HEK293 (cell line): ENCODE results near the gene GAK.
A peak's percentile ranks its signal among the peaks of the same experiment; 100 is the strongest.

Source experiments
- CTCF ChIA-PET: fragments of 350-600 bp; formaldehyde crosslinking; extraction: SDS; loops from one replicate; lab custom pipeline; 2021; ENCODE audit warnings: antibody characterized with exemption; lab: Yijun Ruan, JAX
- POLR2A ChIA-PET: fragments of 300-600 bp; formaldehyde crosslinking; extraction: SDS; loops from one replicate; lab custom pipeline; 2020; ENCODE audit warnings: antibody characterized with exemption, inconsistent platforms; lab: Yijun Ruan, JAX
- H3K27ac ChIP-seq: fragments of 200-500 bp; sonication (Bioruptor generic); 2 replicates; pipeline ENCODE4 v1.5.1; 2014; ENCODE audit warnings: low read depth, low read length, control low read depth, inconsistent platforms; ENCODE audit errors: extremely low read depth
- H3K36me3 ChIP-seq, 2 experiments: fragments of 200-500 bp in 1 of 2; sonication (Bioruptor generic) in 1 of 2; 1 replicate in 1 of 2; 2 replicates in 1 of 2; pipeline ENCODE4 v1.5.1; 2014 to 2017; ENCODE audit warnings: inconsistent platforms in 2 of 2, low read length in 2 of 2; ENCODE audit not compliant: control insufficient read depth in 2 of 2, insufficient read depth in 1 of 2
- H3K4me1 ChIP-seq: fragments of 200-500 bp; sonication (Bioruptor generic); 2 replicates; pipeline ENCODE4 v1.5.1; 2014; ENCODE audit warnings: mild to moderate bottlenecking, low read length, inconsistent platforms; ENCODE audit not compliant: control insufficient read depth, insufficient read depth
- H3K4me3 ChIP-seq: 2 replicates; pipeline ENCODE4 v1.5.1; 2011; ENCODE audit warnings: low read depth, mild to moderate bottlenecking, control low read depth, low read length, moderate library complexity
- H3K9me3 ChIP-seq: fragments of 200-500 bp; sonication (Bioruptor generic); 2 replicates; pipeline ENCODE4 v1.5.1; 2014; ENCODE audit warnings: low read depth, low read length, inconsistent platforms; ENCODE audit not compliant: control insufficient read depth, insufficient read depth
- GFI1B ChIP-seq: fragments of 450-650 bp; formaldehyde crosslinking; IDR thresholded peaks from 2 replicates; pipeline ENCODE4 v1.5.1; 2016; ENCODE audit warnings: missing biosample characterization, missing genetic modification characterization
- KLF1 ChIP-seq: fragments of 450-650 bp; formaldehyde crosslinking; IDR thresholded peaks from 2 replicates; pipeline ENCODE4 v1.5.1; 2016; ENCODE audit warnings: missing biosample characterization, missing genetic modification characterization
- KLF10 ChIP-seq: fragments of 450-650 bp; IDR thresholded peaks from 2 replicates; pipeline ENCODE4 v1.5.1; 2018; ENCODE audit warnings: missing biosample characterization, mild to moderate bottlenecking, missing genetic modification characterization
- MYNN ChIP-seq: fragments of 450-650 bp; formaldehyde crosslinking; IDR thresholded peaks from 2 replicates; pipeline ENCODE4 v1.5.1; 2016; ENCODE audit warnings: missing biosample characterization, missing genetic modification characterization, borderline replicate concordance
- YY2 ChIP-seq: fragments of 450-650 bp; formaldehyde crosslinking; IDR thresholded peaks from 2 replicates; pipeline ENCODE4 v1.5.1; 2016; ENCODE audit warnings: missing biosample characterization, missing genetic modification characterization
- ZEB2 ChIP-seq: fragments of 450-650 bp; formaldehyde crosslinking; IDR thresholded peaks from 2 replicates; pipeline ENCODE4 v1.5.1; 2016; ENCODE audit warnings: missing biosample characterization, missing genetic modification characterization
- ZFHX2 ChIP-seq: fragments of 450-650 bp; formaldehyde crosslinking; conservative IDR thresholded peaks from 2 replicates; pipeline ENCODE4 v1.5.1; 2016; ENCODE audit warnings: missing biosample characterization, missing genetic modification characterization
- ZNF335 ChIP-seq: fragments of 450-650 bp; formaldehyde crosslinking; conservative IDR thresholded peaks from 2 replicates; pipeline ENCODE4 v1.5.1; 2016; ENCODE audit warnings: missing biosample characterization, missing genetic modification characterization
- ZNF571 ChIP-seq: fragments of 450-650 bp; formaldehyde crosslinking; IDR thresholded peaks from 2 replicates; pipeline ENCODE4 v1.5.0; 2017; ENCODE audit warnings: missing biosample characterization, missing genetic modification characterization
- ZNF624 ChIP-seq: fragments of 450-650 bp; formaldehyde crosslinking; IDR thresholded peaks from 2 replicates; pipeline ENCODE4 v1.5.1; 2017; ENCODE audit warnings: missing biosample characterization, missing genetic modification characterization
- ZNF701 ChIP-seq: fragments of 450-650 bp; formaldehyde crosslinking; IDR thresholded peaks from 2 replicates; pipeline ENCODE4 v1.5.1; 2016; ENCODE audit warnings: missing biosample characterization, missing genetic modification characterization
- TF ChIP-seq, protein P1 (sequence below): fragments of 450-650 bp; formaldehyde crosslinking; IDR thresholded peaks from 2 replicates; pipeline ENCODE4 v1.5.1; 2016; ENCODE audit warnings: missing biosample characterization, missing genetic modification characterization
- TF ChIP-seq, protein P2 (sequence below): fragments of 450-650 bp; formaldehyde crosslinking; IDR thresholded peaks from 2 replicates; pipeline ENCODE4 v1.5.1; 2016; ENCODE audit warnings: missing biosample characterization, missing genetic modification characterization
- TF ChIP-seq, protein P3 (sequence below): fragments of 450-650 bp; formaldehyde crosslinking; IDR thresholded peaks from 2 replicates; pipeline ENCODE4 v1.5.1; 2016; ENCODE audit warnings: missing biosample characterization, missing genetic modification characterization

The GAK gene

DNA sequence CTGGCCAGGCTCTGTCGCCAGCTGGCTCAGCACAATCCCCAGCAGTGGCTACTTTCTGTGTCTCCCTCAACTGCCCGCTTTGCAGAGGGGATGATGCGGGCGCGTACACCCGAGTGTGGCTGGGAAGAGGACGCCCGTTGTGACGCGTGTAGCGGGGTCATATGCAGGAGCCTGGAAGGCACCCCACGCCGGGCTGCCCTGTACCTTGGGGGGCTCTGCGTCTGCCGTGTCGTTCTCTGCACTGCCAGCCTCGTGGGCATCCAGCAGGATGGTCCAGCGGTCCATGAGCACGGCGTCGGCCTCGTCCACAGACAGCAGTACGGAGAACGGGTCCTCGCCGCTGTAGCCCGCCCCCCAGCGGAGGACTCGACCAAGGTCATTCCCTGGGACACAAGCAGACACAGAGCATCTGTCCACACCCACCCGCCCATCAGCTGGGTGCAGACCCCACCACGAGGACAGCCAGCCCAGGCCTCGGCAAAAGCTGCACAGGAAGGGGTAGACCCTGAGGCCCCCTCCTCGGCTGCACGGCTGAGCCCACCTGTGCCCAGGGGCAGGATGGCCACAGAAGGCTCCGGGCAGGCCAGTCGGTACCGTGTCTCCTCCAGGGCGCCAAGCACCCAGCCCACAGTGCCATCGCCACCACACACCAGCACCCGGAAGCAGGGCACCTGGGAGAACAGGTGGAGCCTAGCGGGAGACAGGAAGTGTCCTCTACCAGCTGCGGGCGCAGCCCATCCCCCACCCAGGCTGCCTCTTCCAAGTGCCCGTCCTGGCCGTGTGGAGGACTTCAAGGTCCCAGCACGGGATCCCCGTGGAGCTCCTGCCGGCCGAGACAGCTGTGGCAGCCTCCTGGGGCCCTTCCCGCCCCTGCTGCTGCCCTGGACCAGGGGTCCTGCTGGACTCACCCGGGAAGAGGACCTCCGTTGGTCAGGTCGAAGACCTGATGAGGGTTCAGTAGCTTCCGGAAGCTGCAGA, 30.4 kb upstream of the GAK start:
- no peaks in the 10 kb centered on the region for H3K9me3 ChIP-seq
- CTCF ChIA-PET: no interaction called here
- no peak overlapping the region for H3K4me3 ChIP-seq
- POLR2A ChIA-PET: interaction anchor here (0.6 to 2.0 kb wide), 2 partner anchors 14 to 566 kb away, joined by 3 to 4 read pairs; no protein-coding TSS in a partner anchor
- H3K36me3 ChIP-seq: peaks cover 0 to 81% of the 10 kb centered on the region in 2 experiments; a peak in 1 of 3 replicates
- no peak overlapping the region for H3K27ac ChIP-seq
- H3K4me1 ChIP-seq: no peaks in the 10 kb centered on the region
- TF ChIP-seq ZNF701: no peak
- TF ChIP-seq, protein P1, sequence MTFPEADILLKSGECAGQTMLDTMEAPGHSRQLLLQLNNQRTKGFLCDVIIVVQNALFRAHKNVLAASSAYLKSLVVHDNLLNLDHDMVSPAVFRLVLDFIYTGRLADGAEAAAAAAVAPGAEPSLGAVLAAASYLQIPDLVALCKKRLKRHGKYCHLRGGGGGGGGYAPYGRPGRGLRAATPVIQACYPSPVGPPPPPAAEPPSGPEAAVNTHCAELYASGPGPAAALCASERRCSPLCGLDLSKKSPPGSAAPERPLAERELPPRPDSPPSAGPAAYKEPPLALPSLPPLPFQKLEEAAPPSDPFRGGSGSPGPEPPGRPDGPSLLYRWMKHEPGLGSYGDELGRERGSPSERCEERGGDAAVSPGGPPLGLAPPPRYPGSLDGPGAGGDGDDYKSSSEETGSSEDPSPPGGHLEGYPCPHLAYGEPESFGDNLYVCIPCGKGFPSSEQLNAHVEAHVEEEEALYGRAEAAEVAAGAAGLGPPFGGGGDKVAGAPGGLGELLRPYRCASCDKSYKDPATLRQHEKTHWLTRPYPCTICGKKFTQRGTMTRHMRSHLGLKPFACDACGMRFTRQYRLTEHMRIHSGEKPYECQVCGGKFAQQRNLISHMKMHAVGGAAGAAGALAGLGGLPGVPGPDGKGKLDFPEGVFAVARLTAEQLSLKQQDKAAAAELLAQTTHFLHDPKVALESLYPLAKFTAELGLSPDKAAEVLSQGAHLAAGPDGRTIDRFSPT (tag by site-specific recombination): peak; percentile 35; the same call in 1 of the 2 replicates

DNA sequence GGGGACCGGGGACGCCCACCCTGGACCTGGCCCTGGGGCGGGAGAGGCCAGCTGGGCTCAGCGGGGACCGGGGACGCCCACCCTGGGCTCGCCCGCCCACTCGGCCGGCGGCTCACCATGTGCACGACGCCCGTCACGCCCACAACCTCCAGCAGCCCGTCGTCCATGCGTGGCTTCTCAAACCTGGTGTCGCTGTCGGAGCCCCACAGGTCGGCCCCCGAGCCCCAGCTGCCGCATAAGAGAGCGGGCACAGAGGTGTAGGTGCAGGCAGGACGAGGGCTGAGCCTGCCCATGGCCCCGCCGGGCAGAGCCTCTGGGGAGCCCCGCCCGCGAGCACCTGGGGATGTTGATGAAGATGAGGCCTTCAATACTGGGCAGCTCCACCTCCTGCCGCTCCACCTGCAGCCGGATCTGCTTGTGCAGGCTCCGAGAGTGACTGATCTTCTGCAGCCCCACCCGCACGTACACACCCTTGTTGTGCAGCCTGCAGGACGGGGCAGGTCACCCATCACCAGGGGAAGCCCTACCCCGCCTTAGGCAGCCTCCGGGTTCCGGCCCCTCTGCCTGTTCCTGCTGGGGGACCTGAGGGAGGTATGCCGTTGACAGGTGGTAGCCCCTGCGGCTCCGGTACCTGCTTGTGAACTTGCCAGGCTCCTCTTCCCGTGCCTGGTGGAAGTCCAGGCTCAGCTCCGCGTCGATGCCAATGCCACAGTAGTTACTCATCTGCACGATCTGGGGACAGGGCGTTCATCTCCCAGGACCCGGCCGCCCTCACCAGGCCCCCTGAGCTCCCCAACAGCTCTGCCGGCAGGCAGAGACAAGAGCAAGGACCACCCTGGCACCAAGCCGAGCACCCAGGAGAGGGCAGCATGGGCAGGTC, 29.5 kb upstream of the GAK start:
- H3K36me3 ChIP-seq: peaks cover 0 to 78% of the 10 kb centered on the region in 2 experiments; a peak in 1 of 3 replicates
- H3K9me3 ChIP-seq: no peaks in the 10 kb centered on the region
- POLR2A ChIA-PET: interaction anchor here (2.0 kb wide), 1 partner anchor 13 kb away, joined by 4 read pairs; no protein-coding TSS in a partner anchor
- no peak overlapping the region for H3K4me3 ChIP-seq
- CTCF ChIA-PET: no interaction called here
- no peaks in the 10 kb centered on the region for H3K4me1 ChIP-seq
- no peak overlapping the region for H3K27ac ChIP-seq
- 0 out of 2 replicates have a peak, but pooled peaks have one; percentile 6 for TF ChIP-seq ZFHX2 (tag by site-specific recombination)
- TF ChIP-seq ZEB2 (tag by site-specific recombination): no peak
- peak; percentile 82 for TF ChIP-seq KLF1 (tag by site-specific recombination)
- TF ChIP-seq ZNF335 (tag by site-specific recombination): no peak
- TF ChIP-seq, all 188 proteins: peak for 2

DNA sequence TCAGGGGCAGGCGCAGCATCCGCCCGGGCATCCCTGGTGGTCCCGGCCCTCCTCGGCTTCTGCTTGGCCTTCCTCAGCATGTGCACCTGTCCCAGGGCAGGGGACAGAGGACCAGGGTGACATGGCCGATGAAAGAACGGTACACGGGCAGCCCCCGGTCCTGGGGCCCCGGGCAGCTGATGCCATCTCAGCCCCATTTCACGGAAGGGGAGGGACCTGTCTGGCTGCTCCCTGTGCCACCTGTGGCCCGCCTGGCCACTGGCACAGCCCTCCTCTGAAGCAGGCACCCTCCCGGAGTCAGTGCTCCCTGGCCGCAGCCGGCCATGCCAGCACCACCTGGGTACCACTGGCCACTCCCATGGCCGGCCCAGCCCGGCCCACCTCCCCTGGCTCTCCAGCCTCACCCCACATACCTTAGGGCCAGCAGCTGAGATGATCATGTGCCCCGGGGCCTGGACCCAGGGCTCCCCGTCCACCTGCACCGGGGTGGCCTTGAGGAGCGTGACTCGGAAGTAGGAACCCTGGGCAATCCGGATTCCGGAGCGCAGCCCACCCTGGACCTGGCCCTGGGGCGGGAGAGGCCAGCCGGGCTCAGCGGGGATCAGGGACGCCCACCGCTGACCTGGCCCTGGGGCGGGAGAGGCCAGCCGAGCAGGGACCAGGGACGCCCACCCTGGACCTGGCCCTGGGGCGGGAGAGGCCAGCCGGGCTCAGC, 28.7 kb upstream of the GAK start:
- CTCF ChIA-PET: no interaction called here
- H3K36me3 ChIP-seq: peaks cover 0 to 70% of the 10 kb centered on the region in 2 experiments; a peak in 1 of 3 replicates

DNA sequence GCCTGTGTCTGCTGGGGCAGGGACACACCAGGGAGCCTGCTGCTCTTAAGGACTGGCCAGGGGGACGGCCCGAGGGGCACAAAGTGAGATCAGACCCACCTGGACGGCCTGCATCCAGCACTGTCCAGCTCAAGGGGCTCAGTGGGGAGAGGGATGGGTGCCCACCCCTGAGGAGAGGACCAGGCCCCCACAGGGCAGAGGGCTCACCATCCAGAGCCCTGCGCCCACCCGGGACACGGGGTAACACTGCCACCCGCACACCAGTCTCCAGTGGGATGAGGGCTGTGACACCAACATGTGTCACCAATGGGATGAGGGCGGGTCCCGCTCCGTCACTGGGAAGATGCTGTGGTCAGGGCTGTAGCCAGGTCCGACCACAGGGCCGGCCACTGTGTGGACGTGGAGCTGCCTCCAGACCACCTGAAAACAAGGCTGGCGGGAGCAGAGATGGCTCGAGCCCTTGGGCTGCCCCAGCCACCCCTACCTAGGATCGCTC, 28.1 kb upstream of the GAK start:
- CTCF ChIA-PET: no interaction called here
- Histone ChIP-seq H3K9me3 (no peaks in the 10 kb centered on the region), H3K27ac (no peak overlapping the region), H3K4me1 (no peaks in the 10 kb centered on the region), H3K4me3 (no peak overlapping the region), H3K36me3 (peaks cover 0 to 68% of the 10 kb centered on the region in 2 experiments; a peak in 1 of 3 replicates)
- POLR2A ChIA-PET: no interaction called here
- TF ChIP-seq YY2 (tag by site-specific recombination): no peak
- TF ChIP-seq MYNN: no peak
- no peak for TF ChIP-seq GFI1B (tag by site-specific recombination)
- TF ChIP-seq KLF10 (tag by site-specific recombination): no peak
- TF ChIP-seq ZNF624: no peak
- TF ChIP-seq, protein P2, sequence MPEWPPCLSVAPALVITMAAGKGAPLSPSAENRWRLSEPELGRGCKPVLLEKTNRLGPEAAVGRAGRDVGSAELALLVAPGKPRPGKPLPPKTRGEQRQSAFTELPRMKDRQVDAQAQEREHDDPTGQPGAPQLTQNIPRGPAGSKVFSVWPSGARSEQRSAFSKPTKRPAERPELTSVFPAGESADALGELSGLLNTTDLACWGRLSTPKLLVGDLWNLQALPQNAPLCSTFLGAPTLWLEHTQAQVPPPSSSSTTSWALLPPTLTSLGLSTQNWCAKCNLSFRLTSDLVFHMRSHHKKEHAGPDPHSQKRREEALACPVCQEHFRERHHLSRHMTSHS (tag by site-specific recombination): no peak
- TF ChIP-seq, protein P3, sequence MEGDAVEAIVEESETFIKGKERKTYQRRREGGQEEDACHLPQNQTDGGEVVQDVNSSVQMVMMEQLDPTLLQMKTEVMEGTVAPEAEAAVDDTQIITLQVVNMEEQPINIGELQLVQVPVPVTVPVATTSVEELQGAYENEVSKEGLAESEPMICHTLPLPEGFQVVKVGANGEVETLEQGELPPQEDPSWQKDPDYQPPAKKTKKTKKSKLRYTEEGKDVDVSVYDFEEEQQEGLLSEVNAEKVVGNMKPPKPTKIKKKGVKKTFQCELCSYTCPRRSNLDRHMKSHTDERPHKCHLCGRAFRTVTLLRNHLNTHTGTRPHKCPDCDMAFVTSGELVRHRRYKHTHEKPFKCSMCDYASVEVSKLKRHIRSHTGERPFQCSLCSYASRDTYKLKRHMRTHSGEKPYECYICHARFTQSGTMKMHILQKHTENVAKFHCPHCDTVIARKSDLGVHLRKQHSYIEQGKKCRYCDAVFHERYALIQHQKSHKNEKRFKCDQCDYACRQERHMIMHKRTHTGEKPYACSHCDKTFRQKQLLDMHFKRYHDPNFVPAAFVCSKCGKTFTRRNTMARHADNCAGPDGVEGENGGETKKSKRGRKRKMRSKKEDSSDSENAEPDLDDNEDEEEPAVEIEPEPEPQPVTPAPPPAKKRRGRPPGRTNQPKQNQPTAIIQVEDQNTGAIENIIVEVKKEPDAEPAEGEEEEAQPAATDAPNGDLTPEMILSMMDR (tag by site-specific recombination): no peak

More for the DNA sequence above, 28.7 kb upstream of the GAK start:
- no peak overlapping the region for H3K27ac ChIP-seq
- H3K9me3 ChIP-seq: no peaks in the 10 kb centered on the region
- no peak overlapping the region for H3K4me3 ChIP-seq
- no peak for TF ChIP-seq ZNF571 (tag by site-specific recombination)
- no peaks in the 10 kb centered on the region for H3K4me1 ChIP-seq
- POLR2A ChIA-PET: no interaction called here
